Suprapubic skin (tissue), 4 donors: ENCODE measurements around the gene SH3BP5.

Experiments used
- EP300 ChIP-seq: sonication (generic); formaldehyde crosslinking; IDR thresholded peaks from one replicate; pipeline ENCODE4 v1.6.1; 2017; ENCODE audit warnings: antibody characterized with exemption
- POLR2A ChIP-seq, 2 donors: fragments of 450-650 bp; IDR thresholded peaks; one replicate each; pipeline ENCODE4 v1.6.1; 2017; ENCODE audit warnings: antibody characterized with exemption in 2 of 2, mild to moderate bottlenecking in 2 of 2, moderate library complexity in 2 of 2
- POLR2AphosphoS5 ChIP-seq, 3 donors: sonication (generic); formaldehyde crosslinking; IDR thresholded peaks; one replicate each; pipeline ENCODE4 v1.6.1; 2017; ENCODE audit warnings: antibody characterized with exemption in 3 of 3
- TF ChIP-seq, protein P1 (sequence below), 2 donors: fragments of 200-600 bp in 1 of 2; fragments of 450-650 bp in 1 of 2; sonication (generic) in 1 of 2; IDR thresholded peaks; one replicate each; pipeline ENCODE4 v1.5.1; 2016 to 2019; ENCODE audit warnings: antibody characterized with exemption in 2 of 2, mild to moderate bottlenecking in 1 of 2, moderate library complexity in 1 of 2

DNA sequence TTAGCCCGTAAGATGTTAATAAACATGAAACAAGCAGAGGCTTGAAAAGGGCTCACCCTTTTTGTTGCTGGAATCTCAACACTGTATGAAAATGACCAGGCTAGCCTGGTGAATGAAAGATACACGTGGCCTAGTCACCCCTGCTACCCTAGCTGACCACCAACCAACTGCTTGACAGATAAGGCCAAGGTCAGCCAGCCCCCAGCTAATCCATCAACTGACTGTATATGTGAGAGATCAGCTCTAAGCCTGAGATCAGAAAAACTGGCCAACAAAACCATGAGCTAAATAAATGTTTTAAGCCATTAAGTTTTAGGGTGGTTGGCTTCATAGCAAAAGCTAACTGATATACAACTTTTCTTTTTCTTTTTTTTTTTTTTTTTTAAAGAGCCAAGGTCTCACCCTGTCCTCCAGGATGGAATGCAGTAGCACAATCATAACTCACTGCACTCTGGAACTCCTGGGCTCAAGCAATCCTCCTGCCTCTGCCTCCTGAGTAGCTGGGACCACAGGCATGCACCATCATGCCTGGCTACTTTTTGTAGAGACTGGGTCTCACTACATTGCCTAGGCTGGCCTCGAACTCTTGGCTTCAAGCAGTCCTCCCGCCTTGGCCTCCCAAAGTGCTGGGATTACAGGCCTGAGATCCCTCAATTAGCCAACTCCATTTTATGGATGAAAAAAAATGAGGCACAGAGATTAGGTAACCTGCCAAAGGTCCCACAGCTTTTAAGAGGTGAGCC is 34.6 kb downstream of the SH3BP5 start:
- TF ChIP-seq, protein P1, sequence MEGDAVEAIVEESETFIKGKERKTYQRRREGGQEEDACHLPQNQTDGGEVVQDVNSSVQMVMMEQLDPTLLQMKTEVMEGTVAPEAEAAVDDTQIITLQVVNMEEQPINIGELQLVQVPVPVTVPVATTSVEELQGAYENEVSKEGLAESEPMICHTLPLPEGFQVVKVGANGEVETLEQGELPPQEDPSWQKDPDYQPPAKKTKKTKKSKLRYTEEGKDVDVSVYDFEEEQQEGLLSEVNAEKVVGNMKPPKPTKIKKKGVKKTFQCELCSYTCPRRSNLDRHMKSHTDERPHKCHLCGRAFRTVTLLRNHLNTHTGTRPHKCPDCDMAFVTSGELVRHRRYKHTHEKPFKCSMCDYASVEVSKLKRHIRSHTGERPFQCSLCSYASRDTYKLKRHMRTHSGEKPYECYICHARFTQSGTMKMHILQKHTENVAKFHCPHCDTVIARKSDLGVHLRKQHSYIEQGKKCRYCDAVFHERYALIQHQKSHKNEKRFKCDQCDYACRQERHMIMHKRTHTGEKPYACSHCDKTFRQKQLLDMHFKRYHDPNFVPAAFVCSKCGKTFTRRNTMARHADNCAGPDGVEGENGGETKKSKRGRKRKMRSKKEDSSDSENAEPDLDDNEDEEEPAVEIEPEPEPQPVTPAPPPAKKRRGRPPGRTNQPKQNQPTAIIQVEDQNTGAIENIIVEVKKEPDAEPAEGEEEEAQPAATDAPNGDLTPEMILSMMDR (IDR thresholded peaks at IDR 0.05): no peak
- TF ChIP-seq POLR2A (IDR thresholded peaks at IDR 0.05) (no peak), POLR2AphosphoS5 (IDR thresholded peaks at IDR 0.05) (no peak), EP300 (no peak)
